ENCODE results near the gene DCC. TPM values are rescaled to one million over a fixed set of nuclear protein-coding genes. Genes with fewer than 3 reads are reported as not detected.

The DCC gene
- total RNA-seq, 1 donor from 2014 or later: not detected

DNA sequence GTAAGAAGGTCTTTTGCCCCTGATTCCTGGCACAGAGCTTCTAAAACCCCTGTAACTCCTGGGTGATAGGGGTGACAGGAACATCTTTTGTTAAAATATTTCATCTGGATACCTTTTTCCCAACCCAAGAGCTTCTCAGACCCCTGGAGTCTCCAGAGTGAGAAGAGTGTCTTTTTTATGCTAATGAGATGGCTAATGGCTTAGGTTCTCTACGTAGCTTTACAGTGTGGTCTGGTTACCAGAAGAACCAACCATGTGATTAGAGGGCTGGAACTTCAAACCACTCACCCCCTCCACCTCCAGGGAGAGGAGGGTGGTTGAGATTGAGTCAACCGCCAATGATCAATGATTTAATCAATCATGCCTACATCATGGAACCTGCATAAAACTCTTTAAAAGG, 16.2 kb upstream of the DCC start:
- no peak for DNase-seq (ENCODE audit: low read depth)
- TF ChIP-seq, protein P1, sequence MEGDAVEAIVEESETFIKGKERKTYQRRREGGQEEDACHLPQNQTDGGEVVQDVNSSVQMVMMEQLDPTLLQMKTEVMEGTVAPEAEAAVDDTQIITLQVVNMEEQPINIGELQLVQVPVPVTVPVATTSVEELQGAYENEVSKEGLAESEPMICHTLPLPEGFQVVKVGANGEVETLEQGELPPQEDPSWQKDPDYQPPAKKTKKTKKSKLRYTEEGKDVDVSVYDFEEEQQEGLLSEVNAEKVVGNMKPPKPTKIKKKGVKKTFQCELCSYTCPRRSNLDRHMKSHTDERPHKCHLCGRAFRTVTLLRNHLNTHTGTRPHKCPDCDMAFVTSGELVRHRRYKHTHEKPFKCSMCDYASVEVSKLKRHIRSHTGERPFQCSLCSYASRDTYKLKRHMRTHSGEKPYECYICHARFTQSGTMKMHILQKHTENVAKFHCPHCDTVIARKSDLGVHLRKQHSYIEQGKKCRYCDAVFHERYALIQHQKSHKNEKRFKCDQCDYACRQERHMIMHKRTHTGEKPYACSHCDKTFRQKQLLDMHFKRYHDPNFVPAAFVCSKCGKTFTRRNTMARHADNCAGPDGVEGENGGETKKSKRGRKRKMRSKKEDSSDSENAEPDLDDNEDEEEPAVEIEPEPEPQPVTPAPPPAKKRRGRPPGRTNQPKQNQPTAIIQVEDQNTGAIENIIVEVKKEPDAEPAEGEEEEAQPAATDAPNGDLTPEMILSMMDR (conservative IDR thresholded peaks at IDR 0.05; ENCODE audit: low read depth, low read length): no peak
- H3K4me3 ChIP-seq (ENCODE audit: low read depth, low read length): no peak overlapping the region

DNA sequence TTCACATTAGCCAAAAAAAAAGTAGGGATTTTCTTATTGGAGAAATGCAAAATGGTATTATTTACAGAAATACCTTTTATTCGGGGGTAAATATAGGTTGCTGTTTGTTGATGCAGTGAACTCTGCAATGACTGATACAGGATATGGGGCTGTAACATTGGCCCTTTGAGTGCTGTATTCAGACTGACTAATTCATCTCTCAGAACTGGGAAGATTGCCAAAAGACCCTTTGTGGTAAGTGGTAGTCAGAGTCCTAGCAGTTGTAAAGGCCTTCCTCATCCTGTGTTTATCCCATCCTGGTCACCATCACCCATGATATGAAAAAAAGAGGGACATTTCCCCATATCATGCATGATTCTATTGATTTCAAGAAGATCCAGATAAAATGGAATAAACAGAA, 14.0 kb upstream of the DCC start:
- TF ChIP-seq, protein P1 (conservative IDR thresholded peaks at IDR 0.05; ENCODE audit: low read depth, low read length): no peak
- no peak for DNase-seq (ENCODE audit: low read depth)
- no peak overlapping the region for H3K4me3 ChIP-seq (ENCODE audit: low read depth, low read length)

DNA sequence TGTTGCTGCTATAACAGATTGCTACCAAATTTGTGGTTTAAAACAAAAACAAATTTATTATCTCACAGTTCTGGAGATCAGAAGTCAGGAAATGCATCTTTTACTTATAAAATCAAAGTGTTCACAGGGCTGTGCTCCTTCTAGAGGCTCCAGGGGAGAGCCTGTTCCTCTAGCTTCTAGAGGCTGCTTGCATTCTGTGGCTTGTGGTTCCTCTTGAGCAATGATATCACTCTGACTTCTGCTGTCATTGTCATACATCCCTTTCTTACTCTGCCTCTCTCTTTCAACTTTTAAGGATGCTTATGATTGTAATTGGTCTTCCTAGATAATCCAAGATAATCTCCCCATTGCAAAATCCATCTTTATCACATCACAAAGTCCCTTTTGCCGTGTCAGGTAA, 6.1 kb upstream of the DCC start:
- TF ChIP-seq, protein P1 (conservative IDR thresholded peaks at IDR 0.05; ENCODE audit: low read depth, low read length): no peak
- H3K4me3 ChIP-seq (ENCODE audit: low read depth, low read length): no peak overlapping the region
- DNase-seq (ENCODE audit: low read depth): no peak

DNA sequence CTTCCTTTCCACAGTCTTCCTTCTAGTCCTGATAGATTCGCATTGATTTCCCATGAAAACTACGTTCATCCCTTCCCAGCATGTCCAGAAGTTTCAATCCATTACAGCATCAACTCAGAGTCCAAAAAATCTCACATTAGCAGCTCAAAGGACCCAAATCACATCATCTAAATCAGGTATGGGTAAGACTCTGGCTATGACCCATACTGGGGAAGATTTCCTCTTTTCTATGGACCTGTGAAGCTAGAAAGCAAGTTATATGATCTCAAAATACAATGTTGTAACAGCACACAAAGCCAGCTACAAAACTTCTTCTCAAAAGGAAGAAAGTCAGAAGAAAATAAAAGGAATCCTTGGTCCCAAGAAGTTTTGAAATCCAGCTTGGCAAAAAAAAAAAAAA, 5.7 kb upstream of the DCC start:
- TF ChIP-seq, protein P1 (conservative IDR thresholded peaks at IDR 0.05; ENCODE audit: low read depth, low read length): no peak
- DNase-seq (ENCODE audit: low read depth): no peak

DNA sequence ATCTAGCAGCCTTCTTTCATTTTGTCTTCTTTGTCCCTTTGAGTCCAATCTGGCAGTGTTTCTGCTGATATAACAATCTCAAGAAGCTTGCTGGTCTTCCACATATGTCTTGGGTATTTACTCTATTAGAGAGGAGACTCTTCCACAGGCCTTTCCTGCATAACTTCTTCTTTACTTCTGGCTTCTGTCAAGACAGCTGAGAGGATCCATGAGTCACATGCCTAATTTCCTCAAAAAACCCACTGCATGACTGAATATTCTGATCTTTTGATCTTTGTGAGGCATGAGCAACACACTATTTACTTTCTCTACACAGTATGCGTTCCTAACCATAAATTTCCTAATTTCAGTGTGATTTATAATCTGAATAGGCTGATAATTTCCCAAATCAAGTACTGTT, 5.1 kb upstream of the DCC start:
- DNase-seq (ENCODE audit: low read depth): no peak
- H3K4me3 ChIP-seq (ENCODE audit: low read depth, low read length): no peak overlapping the region
- TF ChIP-seq, protein P1 (conservative IDR thresholded peaks at IDR 0.05; ENCODE audit: low read depth, low read length): no peak

More for the DNA sequence above, 5.7 kb upstream of the DCC start:
- H3K4me3 ChIP-seq (ENCODE audit: low read depth, low read length): no peak overlapping the region

DNA sequence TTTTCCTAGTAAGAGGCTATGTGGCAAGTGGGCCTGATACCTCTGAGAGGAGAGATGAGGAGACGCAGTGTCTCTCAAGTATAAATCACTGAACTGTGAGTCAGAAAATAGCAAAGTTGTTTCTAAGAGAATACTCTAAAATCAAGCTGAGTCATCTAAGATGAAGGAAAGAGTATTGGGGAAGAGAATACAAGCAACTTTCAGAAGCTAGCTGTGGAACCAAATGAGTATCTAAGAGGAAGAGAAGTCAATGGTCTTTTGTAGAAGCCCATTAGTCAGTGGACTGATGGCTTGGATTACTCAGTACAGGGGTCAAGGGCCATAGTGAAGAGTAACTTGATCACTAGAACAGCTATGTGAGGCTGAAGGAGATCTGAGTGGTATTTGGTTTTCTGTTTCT, 2.7 kb upstream of the DCC start:
- DNase-seq (ENCODE audit: low read depth): no peak
- no peak overlapping the region for H3K4me3 ChIP-seq (ENCODE audit: low read depth, low read length)
- TF ChIP-seq, protein P1 (conservative IDR thresholded peaks at IDR 0.05; ENCODE audit: low read depth, low read length): no peak

DNA sequence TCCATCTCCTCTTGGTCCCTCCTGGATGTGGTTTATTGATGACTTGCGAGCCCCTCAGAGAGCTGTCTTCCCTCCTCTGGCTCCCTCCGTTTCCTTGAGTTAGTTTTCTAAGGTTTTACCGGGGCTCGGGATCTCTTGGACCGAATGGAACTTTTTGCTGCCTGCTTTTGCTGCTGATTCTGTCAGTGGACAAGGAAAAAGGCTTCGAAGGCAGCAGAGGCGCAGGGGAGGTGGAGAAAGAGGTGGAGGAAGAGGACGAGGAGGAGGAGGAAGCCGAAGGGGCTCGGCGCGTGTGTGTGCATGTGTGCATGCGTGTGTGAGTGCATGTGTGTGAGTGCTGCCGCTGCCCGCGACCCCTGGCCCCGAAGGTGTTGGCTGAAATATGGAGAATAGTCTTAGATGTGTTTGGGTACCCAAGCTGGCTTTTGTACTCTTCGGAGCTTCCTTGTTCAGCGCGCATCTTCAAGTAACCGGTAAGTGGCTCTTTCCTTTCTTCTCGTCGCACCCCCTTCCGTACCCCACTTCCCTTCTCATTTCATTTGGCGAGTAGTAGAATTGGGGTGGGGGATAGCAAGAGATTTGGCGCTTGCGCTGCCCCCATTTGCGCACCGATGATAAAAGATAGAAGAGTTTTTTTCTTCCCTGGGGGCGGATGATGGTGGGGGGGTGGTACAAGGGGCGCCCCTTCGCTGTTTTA, 557 bp downstream of the DCC start:
- TF ChIP-seq, protein P1 (conservative IDR thresholded peaks at IDR 0.05; ENCODE audit: low read depth, low read length): no peak
- no peak for DNase-seq (ENCODE audit: low read depth)
- H3K4me3 ChIP-seq (ENCODE audit: low read depth, low read length): peak overlapping the region; percentile 38

Measured in epithelial cell of proximal tubule (primary cell).